Measurements from ENCODE around the gene ARG2.
"Not testable (repeated sequence)": the region's sequence is repeated elsewhere in the genome, so short reads cannot be mapped to it uniquely, and the experiment has no call there.

ARG2 gene

DNA sequence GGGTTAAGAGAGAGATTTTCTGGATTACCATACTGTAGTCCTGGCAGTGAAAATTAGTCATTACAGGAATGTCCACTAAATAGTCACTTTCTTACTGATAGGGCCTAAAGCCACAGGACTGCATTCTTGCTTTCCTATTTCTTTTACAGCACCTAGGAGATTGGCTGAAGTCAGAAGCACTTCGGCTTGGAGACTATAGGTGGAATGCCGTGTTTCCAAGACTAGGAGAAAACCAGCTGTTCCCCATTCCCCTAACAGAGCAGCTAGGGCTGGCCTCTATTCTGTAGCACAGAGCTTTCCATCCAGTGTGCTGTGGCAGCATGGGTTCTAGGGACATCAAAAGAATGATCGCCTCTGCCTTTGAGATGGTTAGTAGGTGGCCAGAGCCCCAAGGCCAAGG is 34.7 kb upstream of the ARG2 start:
- no peak for TF ChIP-seq EZH2phosphoT487 (IDR thresholded peaks at IDR 0.05; ENCODE audit: borderline replicate concordance, low read length)
- TF ChIP-seq, protein P1, sequence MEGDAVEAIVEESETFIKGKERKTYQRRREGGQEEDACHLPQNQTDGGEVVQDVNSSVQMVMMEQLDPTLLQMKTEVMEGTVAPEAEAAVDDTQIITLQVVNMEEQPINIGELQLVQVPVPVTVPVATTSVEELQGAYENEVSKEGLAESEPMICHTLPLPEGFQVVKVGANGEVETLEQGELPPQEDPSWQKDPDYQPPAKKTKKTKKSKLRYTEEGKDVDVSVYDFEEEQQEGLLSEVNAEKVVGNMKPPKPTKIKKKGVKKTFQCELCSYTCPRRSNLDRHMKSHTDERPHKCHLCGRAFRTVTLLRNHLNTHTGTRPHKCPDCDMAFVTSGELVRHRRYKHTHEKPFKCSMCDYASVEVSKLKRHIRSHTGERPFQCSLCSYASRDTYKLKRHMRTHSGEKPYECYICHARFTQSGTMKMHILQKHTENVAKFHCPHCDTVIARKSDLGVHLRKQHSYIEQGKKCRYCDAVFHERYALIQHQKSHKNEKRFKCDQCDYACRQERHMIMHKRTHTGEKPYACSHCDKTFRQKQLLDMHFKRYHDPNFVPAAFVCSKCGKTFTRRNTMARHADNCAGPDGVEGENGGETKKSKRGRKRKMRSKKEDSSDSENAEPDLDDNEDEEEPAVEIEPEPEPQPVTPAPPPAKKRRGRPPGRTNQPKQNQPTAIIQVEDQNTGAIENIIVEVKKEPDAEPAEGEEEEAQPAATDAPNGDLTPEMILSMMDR (IDR thresholded peaks at IDR 0.05; ENCODE audit: low read depth, low read length, poor library complexity, severe bottlenecking): no peak
- H3K36me3 ChIP-seq (ENCODE audit: control insufficient read depth, low read length): peaks cover 9% of the 10 kb centered on the region
- no peak overlapping the region for H3K27ac ChIP-seq (ENCODE audit: low read depth, low read length)
- no peaks in the 10 kb centered on the region for H4K20me1 ChIP-seq (ENCODE audit: control insufficient read depth, insufficient read depth, low read depth, low read length)
- H3K9me3 ChIP-seq (ENCODE audit: control insufficient read depth, insufficient read depth, low read length): no peaks in the 10 kb centered on the region
- H3K4me2 ChIP-seq (ENCODE audit: low read length): no peak overlapping the region
- no peaks in the 10 kb centered on the region for H3K4me1 ChIP-seq (ENCODE audit: control insufficient read depth, low read length)
- H3F3A ChIP-seq (ENCODE audit: control insufficient read depth, insufficient read depth): no peaks in the 10 kb centered on the region
- H3K79me2 ChIP-seq (ENCODE audit: control insufficient read depth, low read length): no peaks in the 10 kb centered on the region
- H3K27me3 ChIP-seq (ENCODE audit: control insufficient read depth, low read length): no peaks in the 10 kb centered on the region
- H3K9me2 ChIP-seq (replicated peaks; ENCODE audit: control insufficient read depth, low read length): no peaks in the 10 kb centered on the region
- no peak overlapping the region for H3K4me3 ChIP-seq (ENCODE audit: low read length)

DNA sequence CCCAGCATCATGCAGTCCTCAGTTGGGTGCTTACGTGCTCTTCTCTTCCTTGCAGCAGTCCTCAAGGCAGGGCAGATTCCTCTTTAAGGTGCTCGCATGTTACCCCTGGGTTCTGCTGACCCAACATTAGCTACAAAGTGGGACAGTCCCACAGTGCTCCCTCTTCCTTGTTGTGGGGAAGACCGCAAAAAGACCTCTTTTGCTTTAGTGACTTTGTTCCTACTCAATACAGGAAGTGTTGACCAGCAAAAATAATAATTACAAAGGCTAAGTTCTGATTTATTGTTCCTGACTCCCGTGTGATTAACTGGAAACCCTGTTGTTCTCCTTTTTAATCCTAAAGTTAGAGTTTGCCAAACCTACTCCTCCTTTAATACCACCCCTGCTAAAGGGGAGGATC is 33.4 kb upstream of the ARG2 start:
- Histone ChIP-seq H3K79me2 (ENCODE audit: control insufficient read depth, low read length) (no peaks in the 10 kb centered on the region), H3K4me2 (ENCODE audit: low read length) (no peak overlapping the region), H3K27me3 (ENCODE audit: control insufficient read depth, low read length) (no peaks in the 10 kb centered on the region), H3K9me2 (replicated peaks; ENCODE audit: control insufficient read depth, low read length) (no peaks in the 10 kb centered on the region), H3K36me3 (ENCODE audit: control insufficient read depth, low read length) (peaks cover 13% of the 10 kb centered on the region), H3K27ac (ENCODE audit: low read depth, low read length) (no peak overlapping the region), H3K9me3 (ENCODE audit: control insufficient read depth, insufficient read depth, low read length) (no peaks in the 10 kb centered on the region), H4K20me1 (ENCODE audit: control insufficient read depth, insufficient read depth, low read depth, low read length) (no peaks in the 10 kb centered on the region), H3K4me3 (ENCODE audit: low read length) (no peak overlapping the region), H3F3A (ENCODE audit: control insufficient read depth, insufficient read depth) (no peaks in the 10 kb centered on the region), H3K4me1 (ENCODE audit: control insufficient read depth, low read length) (no peaks in the 10 kb centered on the region)
- TF ChIP-seq EZH2phosphoT487 (IDR thresholded peaks at IDR 0.05; ENCODE audit: borderline replicate concordance, low read length): no peak
- TF ChIP-seq, protein P1 (IDR thresholded peaks at IDR 0.05; ENCODE audit: low read depth, low read length, poor library complexity, severe bottlenecking): no peak

DNA sequence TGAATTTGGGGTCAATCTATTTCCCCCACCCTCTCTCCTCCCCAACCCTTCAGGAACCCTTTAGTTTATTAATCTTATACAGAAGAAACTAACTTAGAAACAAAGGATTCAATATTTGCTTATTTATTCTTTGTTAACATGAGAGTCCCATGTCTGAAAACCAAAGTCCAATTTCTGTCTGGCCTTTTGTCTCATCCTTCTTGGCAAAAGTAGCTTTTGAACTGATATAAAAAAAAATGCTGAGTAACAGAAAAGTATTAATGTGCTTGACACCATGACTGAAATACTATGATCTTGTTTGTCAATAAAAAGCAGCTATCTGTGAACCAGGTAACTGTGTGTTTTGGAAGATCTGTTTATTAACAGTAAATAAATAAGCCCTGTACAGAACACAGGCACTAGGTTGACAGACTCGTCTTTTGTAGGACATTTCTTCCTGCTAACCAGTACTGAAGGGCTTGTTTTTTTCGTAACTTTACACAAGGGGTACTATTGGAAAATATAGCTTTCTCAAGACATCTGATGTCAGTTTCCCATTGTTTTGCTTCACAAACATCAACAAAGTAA is 30.4 kb upstream of the ARG2 start:
- no peaks in the 10 kb centered on the region for H4K20me1 ChIP-seq (ENCODE audit: control insufficient read depth, insufficient read depth, low read depth, low read length)
- no peak overlapping the region for H3K4me2 ChIP-seq (ENCODE audit: low read length)
- no peaks in the 10 kb centered on the region for H3K9me2 ChIP-seq (replicated peaks; ENCODE audit: control insufficient read depth, low read length)
- H3K36me3 ChIP-seq (ENCODE audit: control insufficient read depth, low read length): peaks cover 24% of the 10 kb centered on the region
- no peak overlapping the region for H3K27ac ChIP-seq (ENCODE audit: low read depth, low read length)
- H3F3A ChIP-seq (ENCODE audit: control insufficient read depth, insufficient read depth): no peaks in the 10 kb centered on the region
- no peaks in the 10 kb centered on the region for H3K27me3 ChIP-seq (ENCODE audit: control insufficient read depth, low read length)
- H3K9me3 ChIP-seq (ENCODE audit: control insufficient read depth, insufficient read depth, low read length): no peaks in the 10 kb centered on the region
- TF ChIP-seq EZH2phosphoT487 (IDR thresholded peaks at IDR 0.05; ENCODE audit: borderline replicate concordance, low read length): no peak
- TF ChIP-seq, protein P1 (IDR thresholded peaks at IDR 0.05; ENCODE audit: low read depth, low read length, poor library complexity, severe bottlenecking): no peak
- no peak overlapping the region for H3K4me3 ChIP-seq (ENCODE audit: low read length)
- no peaks in the 10 kb centered on the region for H3K79me2 ChIP-seq (ENCODE audit: control insufficient read depth, low read length)
- no peaks in the 10 kb centered on the region for H3K4me1 ChIP-seq (ENCODE audit: control insufficient read depth, low read length)

DNA sequence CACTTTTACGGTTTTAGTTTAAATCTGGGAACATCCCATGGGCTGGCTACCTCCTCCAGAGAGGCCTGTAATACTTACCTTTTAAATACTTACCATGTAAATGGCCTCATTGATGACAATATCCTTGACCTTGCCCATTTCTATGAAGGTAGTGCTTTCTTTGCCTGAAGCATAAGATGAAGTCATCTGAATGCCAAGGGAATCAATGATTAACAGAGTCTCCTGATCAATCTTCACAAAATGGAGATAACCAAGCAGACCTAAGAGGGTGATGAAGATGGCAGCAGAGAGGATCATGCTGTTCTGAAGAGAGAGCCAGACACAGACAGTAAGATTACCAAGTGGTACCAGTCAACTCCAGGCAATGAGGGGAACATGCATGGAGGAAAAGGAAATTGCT is 26.1 kb upstream of the ARG2 start:
- H3K9me3 ChIP-seq (ENCODE audit: control insufficient read depth, insufficient read depth, low read length); H3K27ac ChIP-seq (ENCODE audit: low read depth, low read length): not testable (repeated sequence)
- H3K36me3 ChIP-seq (ENCODE audit: control insufficient read depth, low read length): peaks cover 21% of the 10 kb centered on the region

More for the DNA sequence above, 26.1 kb upstream of the ARG2 start:
- not testable (repeated sequence) for H3F3A ChIP-seq (ENCODE audit: control insufficient read depth, insufficient read depth); H3K27me3 ChIP-seq (ENCODE audit: control insufficient read depth, low read length); H3K9me2 ChIP-seq (replicated peaks; ENCODE audit: control insufficient read depth, low read length); H3K4me1 ChIP-seq (ENCODE audit: control insufficient read depth, low read length); H3K4me3 ChIP-seq (ENCODE audit: low read length); H4K20me1 ChIP-seq (ENCODE audit: control insufficient read depth, insufficient read depth, low read depth, low read length); H3K4me2 ChIP-seq (ENCODE audit: low read length)
- peaks cover 16% of the 10 kb centered on the region for H3K79me2 ChIP-seq (ENCODE audit: control insufficient read depth, low read length)
